WTC11 (cell line): ENCODE data around the gene EMX2. TPM values are rescaled to one million over a fixed set of nuclear protein-coding genes. Genes with fewer than 3 reads are reported as not detected.

Experiments
- ATAC-seq: fragments of 200-7000 bp; cut with Tn5 transposase; 2 replicates; pipeline ENCODE4 v1.10.0; 2021; ENCODE audit warnings: mild to moderate bottlenecking, moderate library complexity
- CTCF ChIA-PET: fragments of 300-600 bp; sonication (Branson Sonifier 250); formaldehyde crosslinking; loops from one replicate; lab custom pipeline; 2021; ENCODE audit warnings: antibody characterized with exemption; lab: Charles Lee
- POLR2A ChIA-PET: fragments of 350-600 bp; sonication (Branson Sonifier 250); formaldehyde crosslinking; loops from one replicate; lab custom pipeline; 2021; ENCODE audit warnings: antibody characterized with exemption; lab: Charles Lee
- DNase-seq: peaks from one replicate; pipeline ENCODE4 v3.0.0; 2021; ENCODE audit warnings: low spot score
- H3K27ac Mint-ChIP-seq: 2 replicates; pipeline ENCODE4 v1.8.0; 2021; ENCODE audit warnings: mixed read lengths
- H3K27me3 Mint-ChIP-seq: 2 replicates; pipeline ENCODE4 v1.8.0; 2021; ENCODE audit warnings: low read depth, mild to moderate bottlenecking, moderate library complexity, mixed read lengths
- H3K36me3 Mint-ChIP-seq: 2 replicates; pipeline ENCODE4 v1.8.0; 2021; ENCODE audit warnings: mixed read lengths
- H3K4me1 Mint-ChIP-seq: 2 replicates; pipeline ENCODE4 v1.8.0; 2022; ENCODE audit warnings: mixed read lengths
- H3K4me3 Mint-ChIP-seq: 2 replicates; pipeline ENCODE4 v1.8.0; 2021; ENCODE audit warnings: mild to moderate bottlenecking, moderate library complexity, mixed read lengths
- H3K9me3 Mint-ChIP-seq: 2 replicates; pipeline ENCODE4 v1.8.0; 2021; ENCODE audit warnings: mixed read lengths
- ATF1 ChIP-seq: sonication (generic); formaldehyde crosslinking; IDR thresholded peaks from 2 replicates; pipeline ENCODE4 v1.8.1; 2023; ENCODE audit warnings: mild to moderate bottlenecking, moderate library complexity, missing genetic modification reagents
- CBFB ChIP-seq: sonication (generic); formaldehyde crosslinking; IDR thresholded peaks from 2 replicates; pipeline ENCODE4 v1.8.1; 2022; ENCODE audit warnings: mild to moderate bottlenecking, low read depth, missing genetic modification reagents
- CREM ChIP-seq: sonication (generic); formaldehyde crosslinking; IDR thresholded peaks from 2 replicates; pipeline ENCODE4 v1.8.1; 2022; ENCODE audit warnings: mild to moderate bottlenecking, missing genetic modification reagents, moderate library complexity
- ELF4 ChIP-seq: sonication (generic); formaldehyde crosslinking; IDR thresholded peaks from 2 replicates; pipeline ENCODE4 v1.8.1; 2022; ENCODE audit warnings: low read depth, mild to moderate bottlenecking, moderate library complexity, missing genetic modification reagents
- EMX1 ChIP-seq: fragments of 250-450 bp; sonication (Bioruptor Pico); IDR thresholded peaks from 2 replicates; pipeline ENCODE4 v1.8.0; 2021; ENCODE audit warnings: mild to moderate bottlenecking
- GABPB1 ChIP-seq: sonication (generic); formaldehyde crosslinking; IDR thresholded peaks from 2 replicates; pipeline ENCODE4 v1.8.1; 2023; ENCODE audit warnings: mild to moderate bottlenecking, missing genetic modification reagents
- GTF2I ChIP-seq: fragments of 250-450 bp; sonication (Bioruptor Pico); conservative IDR thresholded peaks from 2 replicates; pipeline ENCODE4 v1.4.0; 2021; ENCODE audit warnings: mild to moderate bottlenecking
- JAZF1 ChIP-seq: fragments of 250-450 bp; sonication (Bioruptor Pico); IDR thresholded peaks from 2 replicates; pipeline ENCODE4 v1.9.0; 2021; ENCODE audit warnings: moderate library complexity, mild to moderate bottlenecking, inconsistent platforms
- JUN ChIP-seq: sonication (generic); formaldehyde crosslinking; IDR thresholded peaks from 2 replicates; pipeline ENCODE4 v1.8.0; 2023; ENCODE audit warnings: mild to moderate bottlenecking, missing genetic modification reagents
- MXD4 ChIP-seq: fragments of 250-450 bp; sonication (Bioruptor Pico); IDR thresholded peaks from 2 replicates; pipeline ENCODE4 v1.8.0; 2021; ENCODE audit warnings: mild to moderate bottlenecking, moderate library complexity, borderline replicate concordance
- NFATC4 ChIP-seq: fragments of 250-450 bp; sonication (Bioruptor Pico); IDR thresholded peaks from 2 replicates; pipeline ENCODE4 v1.9.0; 2021; ENCODE audit warnings: mild to moderate bottlenecking
- NFYB ChIP-seq: sonication (generic); formaldehyde crosslinking; conservative IDR thresholded peaks from 2 replicates; pipeline ENCODE4 v1.8.0; 2022; ENCODE audit warnings: low read depth, missing genetic modification reagents
- NR3C1 ChIP-seq: sonication (generic); formaldehyde crosslinking; conservative IDR thresholded peaks from 2 replicates; pipeline ENCODE4 v1.8.1; 2023; ENCODE audit warnings: low read depth, mild to moderate bottlenecking, missing genetic modification reagents
- SMAD4 ChIP-seq: sonication (generic); formaldehyde crosslinking; IDR thresholded peaks from 2 replicates; pipeline ENCODE4 v1.8.0; 2022; ENCODE audit warnings: mild to moderate bottlenecking, missing genetic modification reagents
- SOX15 ChIP-seq: fragments of 250-450 bp; sonication (Bioruptor Pico); IDR thresholded peaks from 2 replicates; pipeline ENCODE4 v1.9.0; 2021; ENCODE audit warnings: mild to moderate bottlenecking
- ZBTB21 ChIP-seq: sonication (generic); formaldehyde crosslinking; IDR thresholded peaks from 2 replicates; pipeline ENCODE4 v1.8.1; 2023; ENCODE audit warnings: mild to moderate bottlenecking, missing genetic modification reagents, borderline replicate concordance
- ZNF138 ChIP-seq: sonication (generic); formaldehyde crosslinking; conservative IDR thresholded peaks from 2 replicates; pipeline ENCODE4 v1.8.1; 2022; ENCODE audit warnings: mild to moderate bottlenecking, moderate library complexity, missing genetic modification reagents
- ZNF416 ChIP-seq: fragments of 250-450 bp; sonication (Bioruptor Pico); IDR thresholded peaks from 2 replicates; pipeline ENCODE4 v1.9.0; 2021; ENCODE audit warnings: mild to moderate bottlenecking, inconsistent platforms
- ZNF423 ChIP-seq: fragments of 250-450 bp; sonication (Bioruptor Pico); IDR thresholded peaks from 2 replicates; pipeline ENCODE4 v2.1.2; 2022; ENCODE audit warnings: mild to moderate bottlenecking, moderate library complexity
- total RNA-seq: library from RNA; stranded (reverse); gene quantifications from 3 replicates; pipeline ENCODE4 v1.2.3, GENCODE V29; 2021
- TF ChIP-seq, protein P1 (sequence below): fragments of 250-450 bp; sonication (Bioruptor Pico); IDR thresholded peaks from 2 replicates; pipeline ENCODE4 v1.9.0; 2021; ENCODE audit warnings: mild to moderate bottlenecking
- TF ChIP-seq, protein P2 (sequence below): fragments of 250-450 bp; sonication (Bioruptor Pico); IDR thresholded peaks from 2 replicates; pipeline ENCODE4 v1.9.0; 2021; ENCODE audit warnings: mild to moderate bottlenecking
- TF ChIP-seq, protein P3 (sequence below): sonication (generic); formaldehyde crosslinking; IDR thresholded peaks from 2 replicates; pipeline ENCODE4 v1.8.1; 2023; ENCODE audit warnings: mild to moderate bottlenecking, missing genetic modification reagents
- TF ChIP-seq, protein P4 (sequence below): sonication (generic); formaldehyde crosslinking; IDR thresholded peaks from 2 replicates; pipeline ENCODE4 v1.8.1; 2022; ENCODE audit warnings: mild to moderate bottlenecking, missing genetic modification reagents, moderate library complexity, borderline replicate concordance
- TF ChIP-seq, protein P5 (sequence below): sonication (generic); formaldehyde crosslinking; IDR thresholded peaks from 2 replicates; pipeline ENCODE4 v1.8.1; 2023; ENCODE audit warnings: mild to moderate bottlenecking, missing genetic modification reagents
- TF ChIP-seq, protein P6 (sequence below): fragments of 250-450 bp; sonication (Bioruptor Pico); IDR thresholded peaks from 2 replicates; pipeline ENCODE4 v2.1.2; 2022; ENCODE audit warnings: mild to moderate bottlenecking, moderate library complexity

EMX2 gene
- total RNA-seq, 1 experiment from 2014 or later: not detected

DNA sequence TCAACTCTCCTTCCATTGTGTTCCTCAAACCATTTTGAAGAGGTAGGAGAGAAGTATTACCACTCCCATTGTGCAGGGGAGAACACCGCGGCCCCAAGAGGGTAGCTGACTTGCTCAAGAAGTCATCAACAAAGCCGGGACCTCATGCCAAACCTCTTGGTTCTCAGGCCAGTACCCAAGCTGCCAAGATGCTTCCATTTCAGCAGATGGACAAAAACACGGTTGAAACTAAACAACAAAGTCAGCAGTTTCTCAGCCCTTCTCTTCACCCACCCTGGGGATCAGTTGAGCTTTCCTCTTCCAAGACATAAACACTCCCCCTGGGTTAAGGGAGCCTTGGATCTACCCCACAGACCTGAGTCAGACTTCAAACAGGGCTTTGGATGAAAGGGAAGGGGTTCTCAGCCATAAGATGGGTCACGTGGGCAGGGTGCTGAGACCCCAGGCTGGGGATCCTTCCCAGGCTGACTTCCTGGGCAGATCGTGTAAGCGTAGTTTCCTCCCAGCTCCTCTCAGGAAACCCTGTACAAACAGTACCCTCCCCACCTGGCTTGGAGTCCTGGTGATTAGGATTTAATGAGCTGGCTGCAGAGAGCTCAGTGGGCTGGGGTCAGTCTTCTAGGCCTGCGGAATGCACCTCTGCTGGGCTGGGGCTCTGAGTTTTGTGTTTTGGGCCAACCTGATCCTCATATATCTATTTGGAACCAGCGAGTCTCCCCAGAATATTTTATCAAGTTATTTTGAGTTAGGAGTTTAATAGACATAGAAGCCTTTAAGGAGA is 27.3 kb downstream of the EMX2 start:
- ChIA-PET CTCF (interaction anchor here (0.9 to 1.7 kb wide), 3 partner anchors 33 to 127 kb away, joined by 3 to 6 read pairs (median 4); no protein-coding TSS in a partner anchor), POLR2A (interaction anchor here (0.7 kb wide), 1 partner anchor 119 kb away, joined by 3 read pairs; no protein-coding TSS in a partner anchor)
- TF ChIP-seq NFYB (CRISPR knock-in tag) (no peak), ZNF423 (CRISPR knock-in tag) (no peak), NR3C1 (CRISPR knock-in tag) (no peak), GABPB1 (CRISPR knock-in tag) (no peak), GTF2I (no peak), ZNF416 (CRISPR knock-in tag) (no peak), ELF4 (CRISPR knock-in tag) (no peak), SOX15 (CRISPR knock-in tag) (no peak), CBFB (CRISPR knock-in tag) (no peak), EMX1 (CRISPR knock-in tag) (no peak)
- TF ChIP-seq, protein P1, sequence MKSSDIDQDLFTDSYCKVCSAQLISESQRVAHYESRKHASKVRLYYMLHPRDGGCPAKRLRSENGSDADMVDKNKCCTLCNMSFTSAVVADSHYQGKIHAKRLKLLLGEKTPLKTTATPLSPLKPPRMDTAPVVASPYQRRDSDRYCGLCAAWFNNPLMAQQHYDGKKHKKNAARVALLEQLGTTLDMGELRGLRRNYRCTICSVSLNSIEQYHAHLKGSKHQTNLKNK (CRISPR knock-in tag): no peak
- TF ChIP-seq, protein P2, sequence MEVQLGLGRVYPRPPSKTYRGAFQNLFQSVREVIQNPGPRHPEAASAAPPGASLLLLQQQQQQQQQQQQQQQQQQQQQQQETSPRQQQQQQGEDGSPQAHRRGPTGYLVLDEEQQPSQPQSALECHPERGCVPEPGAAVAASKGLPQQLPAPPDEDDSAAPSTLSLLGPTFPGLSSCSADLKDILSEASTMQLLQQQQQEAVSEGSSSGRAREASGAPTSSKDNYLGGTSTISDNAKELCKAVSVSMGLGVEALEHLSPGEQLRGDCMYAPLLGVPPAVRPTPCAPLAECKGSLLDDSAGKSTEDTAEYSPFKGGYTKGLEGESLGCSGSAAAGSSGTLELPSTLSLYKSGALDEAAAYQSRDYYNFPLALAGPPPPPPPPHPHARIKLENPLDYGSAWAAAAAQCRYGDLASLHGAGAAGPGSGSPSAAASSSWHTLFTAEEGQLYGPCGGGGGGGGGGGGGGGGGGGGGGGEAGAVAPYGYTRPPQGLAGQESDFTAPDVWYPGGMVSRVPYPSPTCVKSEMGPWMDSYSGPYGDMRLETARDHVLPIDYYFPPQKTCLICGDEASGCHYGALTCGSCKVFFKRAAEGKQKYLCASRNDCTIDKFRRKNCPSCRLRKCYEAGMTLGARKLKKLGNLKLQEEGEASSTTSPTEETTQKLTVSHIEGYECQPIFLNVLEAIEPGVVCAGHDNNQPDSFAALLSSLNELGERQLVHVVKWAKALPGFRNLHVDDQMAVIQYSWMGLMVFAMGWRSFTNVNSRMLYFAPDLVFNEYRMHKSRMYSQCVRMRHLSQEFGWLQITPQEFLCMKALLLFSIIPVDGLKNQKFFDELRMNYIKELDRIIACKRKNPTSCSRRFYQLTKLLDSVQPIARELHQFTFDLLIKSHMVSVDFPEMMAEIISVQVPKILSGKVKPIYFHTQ (CRISPR knock-in tag): no peak
- TF ChIP-seq, protein P3, sequence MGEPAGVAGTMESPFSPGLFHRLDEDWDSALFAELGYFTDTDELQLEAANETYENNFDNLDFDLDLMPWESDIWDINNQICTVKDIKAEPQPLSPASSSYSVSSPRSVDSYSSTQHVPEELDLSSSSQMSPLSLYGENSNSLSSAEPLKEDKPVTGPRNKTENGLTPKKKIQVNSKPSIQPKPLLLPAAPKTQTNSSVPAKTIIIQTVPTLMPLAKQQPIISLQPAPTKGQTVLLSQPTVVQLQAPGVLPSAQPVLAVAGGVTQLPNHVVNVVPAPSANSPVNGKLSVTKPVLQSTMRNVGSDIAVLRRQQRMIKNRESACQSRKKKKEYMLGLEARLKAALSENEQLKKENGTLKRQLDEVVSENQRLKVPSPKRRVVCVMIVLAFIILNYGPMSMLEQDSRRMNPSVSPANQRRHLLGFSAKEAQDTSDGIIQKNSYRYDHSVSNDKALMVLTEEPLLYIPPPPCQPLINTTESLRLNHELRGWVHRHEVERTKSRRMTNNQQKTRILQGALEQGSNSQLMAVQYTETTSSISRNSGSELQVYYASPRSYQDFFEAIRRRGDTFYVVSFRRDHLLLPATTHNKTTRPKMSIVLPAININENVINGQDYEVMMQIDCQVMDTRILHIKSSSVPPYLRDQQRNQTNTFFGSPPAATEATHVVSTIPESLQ: no peak
- TF ChIP-seq, protein P4, sequence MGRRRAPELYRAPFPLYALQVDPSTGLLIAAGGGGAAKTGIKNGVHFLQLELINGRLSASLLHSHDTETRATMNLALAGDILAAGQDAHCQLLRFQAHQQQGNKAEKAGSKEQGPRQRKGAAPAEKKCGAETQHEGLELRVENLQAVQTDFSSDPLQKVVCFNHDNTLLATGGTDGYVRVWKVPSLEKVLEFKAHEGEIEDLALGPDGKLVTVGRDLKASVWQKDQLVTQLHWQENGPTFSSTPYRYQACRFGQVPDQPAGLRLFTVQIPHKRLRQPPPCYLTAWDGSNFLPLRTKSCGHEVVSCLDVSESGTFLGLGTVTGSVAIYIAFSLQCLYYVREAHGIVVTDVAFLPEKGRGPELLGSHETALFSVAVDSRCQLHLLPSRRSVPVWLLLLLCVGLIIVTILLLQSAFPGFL: no peak
- DNase-seq (no peak), ATAC-seq (peak; percentile 65; the same call in 1 of the 2 replicates)
- Mint-ChIP-seq H3K27ac (no peak overlapping the region), H3K27me3 (no peaks in the 10 kb centered on the region; the same call in 1 of the 2 replicates), H3K9me3 (no peaks in the 10 kb centered on the region), H3K36me3 (no peaks in the 10 kb centered on the region), H3K4me1 (peaks cover 9% of the 10 kb centered on the region), H3K4me3 (no peak overlapping the region)

DNA sequence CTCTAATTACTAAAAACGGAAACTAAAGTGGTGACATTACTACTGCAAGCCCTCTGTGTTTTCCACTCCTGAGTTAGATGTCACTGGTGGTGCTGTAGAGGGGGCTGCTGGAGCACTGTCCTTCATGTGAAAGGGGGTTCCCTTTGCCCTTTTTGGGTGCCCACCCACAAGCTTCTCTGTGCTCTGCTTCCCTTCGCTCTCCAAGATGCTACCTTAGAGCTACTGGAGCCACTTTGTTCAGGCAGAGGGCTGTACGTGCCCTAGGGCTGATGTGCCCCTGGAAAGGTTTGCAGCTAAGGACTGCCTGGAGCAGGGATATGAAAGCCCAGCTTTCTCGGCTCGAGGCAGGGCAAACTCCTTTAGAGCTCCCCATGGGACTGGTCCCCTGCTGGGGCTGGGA is 28.3 kb downstream of the EMX2 start:
- ATAC-seq: no peak
- TF ChIP-seq NFATC4 (CRISPR knock-in tag) (no peak), JAZF1 (CRISPR knock-in tag) (no peak), JUN (CRISPR knock-in tag) (no peak), ZNF138 (CRISPR knock-in tag) (no peak), SMAD4 (no peak), MXD4 (no peak), ATF1 (no peak), CREM (no peak), ZBTB21 (CRISPR knock-in tag) (no peak), SOX15 (CRISPR knock-in tag) (no peak)
- TF ChIP-seq, protein P5, sequence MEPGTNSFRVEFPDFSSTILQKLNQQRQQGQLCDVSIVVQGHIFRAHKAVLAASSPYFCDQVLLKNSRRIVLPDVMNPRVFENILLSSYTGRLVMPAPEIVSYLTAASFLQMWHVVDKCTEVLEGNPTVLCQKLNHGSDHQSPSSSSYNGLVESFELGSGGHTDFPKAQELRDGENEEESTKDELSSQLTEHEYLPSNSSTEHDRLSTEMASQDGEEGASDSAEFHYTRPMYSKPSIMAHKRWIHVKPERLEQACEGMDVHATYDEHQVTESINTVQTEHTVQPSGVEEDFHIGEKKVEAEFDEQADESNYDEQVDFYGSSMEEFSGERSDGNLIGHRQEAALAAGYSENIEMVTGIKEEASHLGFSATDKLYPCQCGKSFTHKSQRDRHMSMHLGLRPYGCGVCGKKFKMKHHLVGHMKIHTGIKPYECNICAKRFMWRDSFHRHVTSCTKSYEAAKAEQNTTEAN (CRISPR knock-in tag): no peak
- TF ChIP-seq, protein P1 (CRISPR knock-in tag): no peak
- TF ChIP-seq, protein P6, sequence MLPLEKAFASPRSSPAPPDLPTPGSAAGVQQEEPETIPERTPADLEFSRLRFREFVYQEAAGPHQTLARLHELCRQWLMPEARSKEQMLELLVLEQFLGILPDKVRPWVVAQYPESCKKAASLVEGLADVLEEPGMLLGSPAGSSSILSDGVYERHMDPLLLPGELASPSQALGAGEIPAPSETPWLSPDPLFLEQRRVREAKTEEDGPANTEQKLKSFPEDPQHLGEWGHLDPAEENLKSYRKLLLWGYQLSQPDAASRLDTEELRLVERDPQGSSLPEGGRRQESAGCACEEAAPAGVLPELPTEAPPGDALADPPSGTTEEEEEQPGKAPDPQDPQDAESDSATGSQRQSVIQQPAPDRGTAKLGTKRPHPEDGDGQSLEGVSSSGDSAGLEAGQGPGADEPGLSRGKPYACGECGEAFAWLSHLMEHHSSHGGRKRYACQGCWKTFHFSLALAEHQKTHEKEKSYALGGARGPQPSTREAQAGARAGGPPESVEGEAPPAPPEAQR (CRISPR knock-in tag): no peak
- TF ChIP-seq, protein P4: no peak

More for the DNA sequence above, 28.3 kb downstream of the EMX2 start:
- no peaks in the 10 kb centered on the region for H3K9me3 Mint-ChIP-seq
- CTCF ChIA-PET: interaction anchor here (1.7 kb wide), 1 partner anchor 128 kb away, joined by 6 read pairs; no protein-coding TSS in a partner anchor
- POLR2A ChIA-PET: no interaction called here
- DNase-seq: no peak
- no peak overlapping the region for H3K4me3 Mint-ChIP-seq
- no peak overlapping the region for H3K27ac Mint-ChIP-seq
- H3K4me1 Mint-ChIP-seq: peaks cover 5% of the 10 kb centered on the region
- no peaks in the 10 kb centered on the region for H3K36me3 Mint-ChIP-seq
- no peaks in the 10 kb centered on the region; the same call in 1 of the 2 replicates for H3K27me3 Mint-ChIP-seq
